ENCODE data around the gene SCP2. TPM values are rescaled to one million over a fixed set of nuclear protein-coding genes. Genes with fewer than 3 reads are reported as not detected.

SCP2 gene
- total RNA-seq, 1 experiment from 2014 or later: 56.4 TPM

- H3K27me3 Mint-ChIP-seq (ENCODE audit: low read depth): no peaks in the 10 kb centered on the region
- TF ChIP-seq MAX (CRISPR knock-in tag; IDR thresholded peaks at IDR 0.05) (peak; percentile 71), USF1 (CRISPR knock-in tag; IDR thresholded peaks at IDR 0.05) (peak; percentile 85), E2F4 (CRISPR knock-in tag; IDR thresholded peaks at IDR 0.05; ENCODE audit: borderline replicate concordance, low read depth) (no peak), USF2 (CRISPR knock-in tag; IDR thresholded peaks at IDR 0.05) (peak; percentile 78)
- POLR2A ChIA-PET: no interaction called here
- no peak overlapping the region for H3K4me3 Mint-ChIP-seq
- ATAC-seq (peak; percentile 96), DNase-seq (ENCODE audit: low spot score) (peak; percentile 65)
- H3K27ac Mint-ChIP-seq: no peak overlapping the region
- no peaks in the 10 kb centered on the region for H3K36me3 Mint-ChIP-seq
- H3K9me3 Mint-ChIP-seq: no peaks in the 10 kb centered on the region
- H3K4me1 Mint-ChIP-seq: 0 out of 2 replicates have a peak, but pooled peaks cover 3% of the 10 kb centered on the region
- CTCF ChIA-PET: no interaction called here
These were observed 13.5 kb upstream of the SCP2 start for GRCh38 chr1:52913537-52913936.

- DNase-seq (ENCODE audit: low spot score) (no peak), ATAC-seq (no peak)
- Mint-ChIP-seq H3K27me3 (ENCODE audit: low read depth) (peaks cover 6% of the 10 kb centered on the region), H3K4me3 (no peak overlapping the region), H3K36me3 (peaks cover 5% of the 10 kb centered on the region; the same call in 1 of the 2 replicates), H3K9me3 (peaks cover 7% of the 10 kb centered on the region), H3K27ac (no peak overlapping the region), H3K4me1 (0 out of 2 replicates have a peak, but pooled peaks cover 3% of the 10 kb centered on the region)
- POLR2A ChIA-PET: no interaction called here
- no peak for TF ChIP-seq RELA (CRISPR knock-in tag; IDR thresholded peaks at IDR 0.05; ENCODE audit: borderline replicate concordance)
- TF ChIP-seq ZBTB21 (CRISPR knock-in tag; IDR thresholded peaks at IDR 0.05; ENCODE audit: borderline replicate concordance): no peak
- TF ChIP-seq TP53 (CRISPR knock-in tag; IDR thresholded peaks at IDR 0.05): no peak
- TF ChIP-seq ZNF396 (CRISPR knock-in tag; IDR thresholded peaks at IDR 0.05; ENCODE audit: borderline replicate concordance): no peak
- no peak for TF ChIP-seq EMX1 (CRISPR knock-in tag; IDR thresholded peaks at IDR 0.05)
- no peak for TF ChIP-seq ATF3 (CRISPR knock-in tag; conservative IDR thresholded peaks at IDR 0.05)
- no peak for TF ChIP-seq RORB (CRISPR knock-in tag; IDR thresholded peaks at IDR 0.05)
- no peak for TF ChIP-seq CREB1 (CRISPR knock-in tag; IDR thresholded peaks at IDR 0.05)
- TF ChIP-seq GABPB1 (CRISPR knock-in tag; IDR thresholded peaks at IDR 0.05): no peak
- TF ChIP-seq JUN (CRISPR knock-in tag; IDR thresholded peaks at IDR 0.05): no peak
- no peak for TF ChIP-seq NR3C1 (CRISPR knock-in tag; conservative IDR thresholded peaks at IDR 0.05; ENCODE audit: low read depth)
- TF ChIP-seq ZNF423 (CRISPR knock-in tag; IDR thresholded peaks at IDR 0.05): no peak
- CTCF ChIA-PET: interaction anchor here (1.1 kb wide), 1 partner anchor 10 kb away, joined by 3 read pairs; no protein-coding TSS in a partner anchor
These were observed 12.6 kb upstream of the SCP2 start for GRCh38 chr1:52914463-52914862.

- Mint-ChIP-seq H3K27ac (no peak overlapping the region), H3K4me1 (0 out of 2 replicates have a peak, but pooled peaks cover 3% of the 10 kb centered on the region)
- CTCF ChIA-PET: interaction anchor here (1.1 kb wide), 1 partner anchor 11 kb away, joined by 3 read pairs; no protein-coding TSS in a partner anchor
- no peak for TF ChIP-seq AFF4 (CRISPR knock-in tag; IDR thresholded peaks at IDR 0.05; ENCODE audit: borderline replicate concordance)
- TF ChIP-seq ESRRA (CRISPR knock-in tag; IDR thresholded peaks at IDR 0.05; ENCODE audit: borderline replicate concordance): no peak
- TF ChIP-seq TEAD1 (CRISPR knock-in tag; IDR thresholded peaks at IDR 0.05): no peak
- TF ChIP-seq NR1H2 (CRISPR knock-in tag; IDR thresholded peaks at IDR 0.05): no peak
- no peak for TF ChIP-seq FOXK1 (CRISPR knock-in tag; IDR thresholded peaks at IDR 0.05)
- no peak for TF ChIP-seq NR2C2 (CRISPR knock-in tag; IDR thresholded peaks at IDR 0.05)
- TF ChIP-seq ZBTB21 (CRISPR knock-in tag; IDR thresholded peaks at IDR 0.05; ENCODE audit: borderline replicate concordance): no peak
- no peak for TF ChIP-seq ATF1 (CRISPR knock-in tag; IDR thresholded peaks at IDR 0.05)
These were observed 11.7 kb upstream of the SCP2 start for GRCh38 chr1:52915211-52915854.

More at GRCh38 chr1:52915211-52915854, 11.7 kb upstream of the SCP2 start:
- Mint-ChIP-seq H3K27me3 (ENCODE audit: low read depth) (peaks cover 15% of the 10 kb centered on the region), H3K36me3 (peaks cover 5% of the 10 kb centered on the region; the same call in 1 of the 2 replicates), H3K4me3 (no peak overlapping the region), H3K9me3 (peaks cover 10% of the 10 kb centered on the region)
- POLR2A ChIA-PET: no interaction called here
- DNase-seq (ENCODE audit: low spot score) (no peak), ATAC-seq (no peak)
